ENCODE measurements around the gene SFTPA2. TPM values are rescaled to one million over a fixed set of nuclear protein-coding genes. Genes with fewer than 3 reads are reported as not detected.
"Not testable (repeated sequence)": the region's sequence is repeated elsewhere in the genome, so short reads cannot be mapped to it uniquely, and the experiment has no call there.

SFTPA2 gene
- total and polyA plus RNA-seq, 10 of the 15 experiments (the other 5 are each of a cell fraction or from before 2014, with no cell fraction given), result 0.03 to 4.2 TPM; not detected in 8

DNA sequence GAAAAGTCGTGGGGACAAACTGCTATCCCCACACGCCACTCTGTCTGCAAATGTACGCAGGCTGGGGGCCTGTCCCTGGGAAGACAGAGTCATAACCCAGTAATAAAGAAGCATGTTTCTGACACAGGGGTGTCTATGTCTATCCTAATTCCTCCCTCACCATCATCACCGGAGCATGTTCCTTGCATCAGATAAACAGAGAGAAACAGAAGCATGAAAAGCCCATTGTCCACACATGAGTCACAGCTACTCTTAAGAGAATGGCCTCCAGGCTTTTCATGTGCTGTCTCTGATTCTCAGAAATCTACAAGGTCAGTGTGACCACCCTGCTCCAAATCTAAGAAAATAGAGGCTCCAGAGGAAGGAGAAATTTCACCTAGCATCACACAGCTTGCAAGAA is 52.0 kb downstream of the SFTPA2 start:
- in situ Hi-C loops (cut with MboI), result not testable (repeated sequence)

DNA sequence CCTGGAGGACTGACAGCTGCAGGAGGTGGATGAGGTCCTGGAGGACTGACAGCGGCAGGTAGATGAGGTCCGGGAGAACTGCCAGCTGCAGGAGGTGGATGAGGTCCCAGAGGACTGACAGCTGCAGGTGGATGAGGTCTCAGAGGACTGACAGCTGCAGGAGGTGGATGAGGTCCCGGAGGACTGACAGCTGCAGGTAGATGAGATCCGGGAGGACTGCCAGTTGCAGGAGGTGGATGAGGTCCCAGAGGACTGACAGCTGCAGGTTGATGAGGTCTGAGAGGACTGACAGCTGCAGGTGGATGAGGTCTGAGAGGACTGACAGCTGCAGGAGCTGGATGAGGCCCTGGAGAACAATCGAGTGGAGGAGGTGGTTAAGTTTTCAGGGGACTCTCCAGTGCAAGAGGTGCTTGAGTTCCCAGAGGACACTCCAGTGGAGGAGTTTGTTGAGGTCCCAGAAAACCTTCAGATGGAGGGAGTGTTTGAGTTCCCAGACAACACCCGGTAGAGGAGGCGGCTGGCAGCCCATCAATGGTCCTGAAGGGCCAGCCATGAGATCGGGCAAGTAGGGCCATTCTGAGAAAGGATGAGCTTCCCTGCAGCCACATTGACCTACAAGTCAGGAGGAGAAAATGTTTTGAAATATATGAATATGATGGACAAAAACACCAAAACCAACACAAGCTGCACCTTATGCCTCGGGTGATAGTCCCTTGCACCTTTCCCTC is 52.6 kb downstream of the SFTPA2 start:
- BruUV-seq (replicated peaks), result no TSS peak
- no peak for ATAC-seq
- FAIRE-seq, result no peak
- TF ChIP-seq FOS (IDR thresholded peaks at IDR 0.05; ENCODE audit: borderline replicate concordance, extremely low read depth, insufficient read length), result no peak
- TF ChIP-seq RELA (IDR thresholded peaks at IDR 0.05; ENCODE audit: borderline replicate concordance, partially characterized antibody), result no peak
- no peak for TF ChIP-seq CREB1 (IDR thresholded peaks at IDR 0.05; ENCODE audit: low read depth)
- TF ChIP-seq, protein P1, sequence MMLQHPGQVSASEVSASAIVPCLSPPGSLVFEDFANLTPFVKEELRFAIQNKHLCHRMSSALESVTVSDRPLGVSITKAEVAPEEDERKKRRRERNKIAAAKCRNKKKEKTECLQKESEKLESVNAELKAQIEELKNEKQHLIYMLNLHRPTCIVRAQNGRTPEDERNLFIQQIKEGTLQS (IDR thresholded peaks at IDR 0.05; ENCODE audit: borderline replicate concordance, extremely low read depth, low read depth, low read length), result no peak
- TF ChIP-seq, protein P2, sequence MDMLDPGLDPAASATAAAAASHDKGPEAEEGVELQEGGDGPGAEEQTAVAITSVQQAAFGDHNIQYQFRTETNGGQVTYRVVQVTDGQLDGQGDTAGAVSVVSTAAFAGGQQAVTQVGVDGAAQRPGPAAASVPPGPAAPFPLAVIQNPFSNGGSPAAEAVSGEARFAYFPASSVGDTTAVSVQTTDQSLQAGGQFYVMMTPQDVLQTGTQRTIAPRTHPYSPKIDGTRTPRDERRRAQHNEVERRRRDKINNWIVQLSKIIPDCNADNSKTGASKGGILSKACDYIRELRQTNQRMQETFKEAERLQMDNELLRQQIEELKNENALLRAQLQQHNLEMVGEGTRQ (IDR thresholded peaks at IDR 0.05; ENCODE audit: borderline replicate concordance, low read depth, low read length), result no peak
- TF ChIP-seq SIN3A (IDR thresholded peaks at IDR 0.05; ENCODE audit: low read depth, low read length), result no peak
- TF ChIP-seq NR2F1 (conservative IDR thresholded peaks at IDR 0.05), result no peak
- intact Hi-C loops (cut with micrococcal nuclease; ENCODE audit: unreplicated experiment) (no loop called here), in situ Hi-C loops (cut with MboI) (no loop called here)
- ChIA-PET POLR2A (no interaction called here), CTCF (interaction anchor here (0.8 to 2.3 kb wide), 3 partner anchors 14 to 422 kb away, joined by 3 to 7 read pairs (median 3); no protein-coding TSS in a partner anchor), RAD21 (ENCODE audit: unreplicated experiment) (no interaction called here), SMC1A (ENCODE audit: uncharacterized antibody, unreplicated experiment) (interaction anchor here (1.3 to 1.9 kb wide), 2 partner anchors 21 to 40 kb away, joined by 3 to 5 read pairs; no protein-coding TSS in a partner anchor)
- DNase-seq (ENCODE audit: low read depth, low spot score), result no peak
- 23% methylated on average over 9 of the region's 9 CpGs for WGBS (ENCODE audit: insufficient coverage, insufficient replicate concordance, low lambda C conversion rate, missing lambda C conversion rate)
- no peak overlapping the region for H3K9ac ChIP-seq (ENCODE audit: control insufficient read depth, insufficient read depth, low read length)
- no peaks in the 10 kb centered on the region for H3K36me3 ChIP-seq (ENCODE audit: control insufficient read depth in 2 of 2, insufficient read depth in 2 of 2, low read length in 1 of 2)
- H3K27me3 ChIP-seq (replicated peaks in 1 of 2; ENCODE audit: control insufficient read depth in 2 of 2, insufficient read depth in 2 of 2, low read length in 1 of 2), result peaks cover 0 to 1% of the 10 kb centered on the region in 2 experiments; a peak in 2 of 4 replicates
- H3K4me1 ChIP-seq (ENCODE audit: control insufficient read depth, insufficient read depth, low read length), result no peaks in the 10 kb centered on the region
- no peaks in the 10 kb centered on the region for H4K20me1 ChIP-seq (ENCODE audit: control insufficient read depth, insufficient read depth)
- no peak overlapping the region for H3K27ac ChIP-seq (ENCODE audit: control insufficient read depth, insufficient read depth)
- H3K9me3 ChIP-seq (replicated peaks; ENCODE audit: control insufficient read depth, insufficient read depth, low read length), result no peaks in the 10 kb centered on the region
- no peak overlapping the region for H3K4me2 ChIP-seq (ENCODE audit: control insufficient read depth, insufficient read depth)
- H3K79me2 ChIP-seq (ENCODE audit: control insufficient read depth, insufficient read depth, low read length), result no peaks in the 10 kb centered on the region
- H2AFZ ChIP-seq (ENCODE audit: control insufficient read depth, low read depth, low read length), result no peak overlapping the region
- H3K4me3 ChIP-seq, result no peak overlapping the region

More for the DNA sequence above, 52.0 kb downstream of the SFTPA2 start:
- H3K27me3 ChIP-seq (replicated peaks in 1 of 2; ENCODE audit: control insufficient read depth in 2 of 2, insufficient read depth in 2 of 2, low read length in 1 of 2); DNase-seq (ENCODE audit: low read depth, low spot score); H3K79me2 ChIP-seq (ENCODE audit: control insufficient read depth, insufficient read depth, low read length); intact Hi-C loops (cut with micrococcal nuclease; ENCODE audit: unreplicated experiment); H3K4me2 ChIP-seq (ENCODE audit: control insufficient read depth, insufficient read depth); FAIRE-seq; H3K4me3 ChIP-seq; H3K9me3 ChIP-seq (replicated peaks; ENCODE audit: control insufficient read depth, insufficient read depth, low read length); H3K4me1 ChIP-seq (ENCODE audit: control insufficient read depth, insufficient read depth, low read length); H3K9ac ChIP-seq (ENCODE audit: control insufficient read depth, insufficient read depth, low read length); H4K20me1 ChIP-seq (ENCODE audit: control insufficient read depth, insufficient read depth); H3K27ac ChIP-seq (ENCODE audit: control insufficient read depth, insufficient read depth); H3K36me3 ChIP-seq (ENCODE audit: control insufficient read depth in 2 of 2, insufficient read depth in 2 of 2, low read length in 1 of 2); BruUV-seq (replicated peaks); RAD21 ChIA-PET (ENCODE audit: unreplicated experiment); H2AFZ ChIP-seq (ENCODE audit: control insufficient read depth, low read depth, low read length); ATAC-seq; POLR2A ChIA-PET: not testable (repeated sequence)
- CTCF ChIA-PET, result interaction anchor here (2.3 kb wide), 1 partner anchor 134 kb away, joined by 7 read pairs; no protein-coding TSS in a partner anchor
- 20% methylated on average over 3 of the region's 4 CpGs for WGBS (ENCODE audit: insufficient coverage, insufficient replicate concordance, low lambda C conversion rate, missing lambda C conversion rate)
- SMC1A ChIA-PET (ENCODE audit: uncharacterized antibody, unreplicated experiment), result interaction anchor here (1.3 kb wide), 1 partner anchor 40 kb away, joined by 3 read pairs; no protein-coding TSS in a partner anchor
